Brain pericyte (primary cell): ENCODE measurements around the gene NFKB2.
A peak's percentile ranks its signal among the peaks of the same experiment; 100 is the strongest.

Experiments used
- DNase-seq: peaks from one replicate; pipeline ENCODE4 v3.0.0-alpha.2; 2012; ENCODE audit warnings: low read depth, low spot score

NFKB2 gene

GRCh38 chr10:102394801-102395399 is 605 bp upstream of the NFKB2 start:
- no peak for DNase-seq

GRCh38 chr10:102396317-102396650 is 779 bp downstream of the NFKB2 start:
- DNase-seq = no peak

GRCh38 chr10:102396730-102397151 is 1.2 kb downstream of the NFKB2 start:
- DNase-seq = no peak

- DNase-seq = no peak
Measured at GRCh38 chr10:102397222-102398171, 2.0 kb downstream of the NFKB2 start.

GRCh38 chr10:102398172-102399020 is 2.9 kb downstream of the NFKB2 start:
- no peak for DNase-seq

- DNase-seq = peak; percentile 63
Measured at GRCh38 chr10:102399217-102400021, 3.9 kb downstream of the NFKB2 start.

GRCh38 chr10:102400076-102400475 is 4.6 kb downstream of the NFKB2 start:
- no peak for DNase-seq

GRCh38 chr10:102400598-102401341 is 5.3 kb downstream of the NFKB2 start:
- DNase-seq = no peak

- no peak for DNase-seq
Measured at GRCh38 chr10:102401342-102401654, 5.8 kb downstream of the NFKB2 start.

GRCh38 chr10:102401735-102402511 is 6.4 kb downstream of the NFKB2 start:
- DNase-seq = no peak

- no peak for DNase-seq
Measured at GRCh38 chr10:102402512-102402896, 7.0 kb downstream of the NFKB2 start.

- DNase-seq = no peak
Measured at GRCh38 chr10:102403115-102403514, 7.6 kb downstream of the NFKB2 start.

GRCh38 chr10:102404361-102405107 is 9.0 kb downstream of the NFKB2 start:
- DNase-seq = no peak

GRCh38 chr10:102405108-102405571 is 9.6 kb downstream of the NFKB2 start:
- no peak for DNase-seq

GRCh38 chr10:102405632-102406031 is 10.1 kb downstream of the NFKB2 start:
- DNase-seq = no peak

- no peak for DNase-seq
Measured at GRCh38 chr10:102406815-102407214, 11.3 kb downstream of the NFKB2 start.

GRCh38 chr10:102407425-102408130 is 12.1 kb downstream of the NFKB2 start:
- DNase-seq = no peak

GRCh38 chr10:102408131-102408727 is 12.7 kb downstream of the NFKB2 start:
- no peak for DNase-seq
